HUES64 (cell line): Measurements from ENCODE around the gene SMYD1.

Experiments used
- H3K27ac ChIP-seq: 2 replicates; pipeline ENCODE4 v1.7.0; 2013; ENCODE audit warnings: low read depth, low read length, inconsistent platforms
- H3K27me3 ChIP-seq: 2 replicates; pipeline ENCODE4 v1.6.1; 2013; ENCODE audit warnings: mild to moderate bottlenecking, low read length; ENCODE audit not compliant: insufficient read depth
- H3K36me3 ChIP-seq: 2 replicates; pipeline ENCODE4 v1.6.1; 2013; ENCODE audit warnings: mild to moderate bottlenecking, low read length; ENCODE audit not compliant: insufficient read depth
- H3K4me1 ChIP-seq: 2 replicates; pipeline ENCODE4 v1.6.1; 2013; ENCODE audit warnings: mild to moderate bottlenecking, low read length, moderate library complexity; ENCODE audit not compliant: insufficient read depth
- H3K4me3 ChIP-seq: 2 replicates; pipeline ENCODE4 v1.5.1; 2013; ENCODE audit warnings: mild to moderate bottlenecking, low read length, moderate library complexity
- H3K9ac ChIP-seq: 2 replicates; pipeline ENCODE4 v1.6.1; 2013; ENCODE audit warnings: mild to moderate bottlenecking, low read depth, low read length
- H3K9me3 ChIP-seq: 2 replicates; pipeline ENCODE4 v1.6.1; 2013; ENCODE audit warnings: low read depth, low read length; ENCODE audit not compliant: insufficient read depth
- WGBS: fragments of 150-250, 120-280 bp; methylation state at CpG from one replicate; pipeline ENCODE4 v1.1.7; 2013; ENCODE audit warnings: missing lambda C conversion rate; 5-methylcytosine and 5-hydroxymethylcytosine counted together

SMYD1 gene

GRCh38 chr2:88057437-88057844, 10.2 kb upstream of the SMYD1 start:
- Histone ChIP-seq H3K36me3 (peaks cover 11% of the 10 kb centered on the region), H3K4me1 (peaks cover 17% of the 10 kb centered on the region; the same call in 1 of the 2 replicates), H3K9ac (no peak overlapping the region), H3K27ac (no peak overlapping the region), H3K4me3 (no peak overlapping the region), H3K9me3 (no peaks in the 10 kb centered on the region), H3K27me3 (no peaks in the 10 kb centered on the region)
- WGBS = 77% methylated on average over 4 of the region's 4 CpGs

- peaks cover 17% of the 10 kb centered on the region; the same call in 1 of the 2 replicates for H3K4me1 ChIP-seq
- H3K27me3 ChIP-seq = no peaks in the 10 kb centered on the region
- H3K9ac ChIP-seq = no peak overlapping the region
- H3K4me3 ChIP-seq = no peak overlapping the region
- no peaks in the 10 kb centered on the region for H3K9me3 ChIP-seq
- peaks cover 7% of the 10 kb centered on the region for H3K36me3 ChIP-seq
- 90% methylated on average over 5 of the region's 5 CpGs for WGBS
- H3K27ac ChIP-seq = no peak overlapping the region
Measured at GRCh38 chr2:88058191-88058590, 9.4 kb upstream of the SMYD1 start.

- Histone ChIP-seq H3K27ac (no peak overlapping the region), H3K4me1 (peaks cover 8% of the 10 kb centered on the region; the same call in 1 of the 2 replicates), H3K9me3 (no peaks in the 10 kb centered on the region), H3K36me3 (no peaks in the 10 kb centered on the region), H3K9ac (no peak overlapping the region), H3K27me3 (no peaks in the 10 kb centered on the region), H3K4me3 (no peak overlapping the region)
- 64% methylated on average over 5 of the region's 5 CpGs for WGBS
Measured at GRCh38 chr2:88059979-88060906, 7.4 kb upstream of the SMYD1 start.

GRCh38 chr2:88060907-88061275, 6.7 kb upstream of the SMYD1 start:
- Histone ChIP-seq H3K4me3 (no peak overlapping the region), H3K9ac (no peak overlapping the region), H3K9me3 (no peaks in the 10 kb centered on the region), H3K27me3 (no peaks in the 10 kb centered on the region), H3K27ac (no peak overlapping the region), H3K4me1 (peaks cover 8% of the 10 kb centered on the region; the same call in 1 of the 2 replicates), H3K36me3 (no peaks in the 10 kb centered on the region)
- 70% methylated on average over 2 of the region's 2 CpGs for whole genome bisulfite sequencing

- WGBS = 98% methylated on average over 3 of the region's 3 CpGs
- Histone ChIP-seq H3K9me3 (no peaks in the 10 kb centered on the region), H3K27me3 (no peaks in the 10 kb centered on the region), H3K27ac (no peak overlapping the region), H3K36me3 (no peaks in the 10 kb centered on the region), H3K9ac (no peak overlapping the region), H3K4me3 (no peak overlapping the region), H3K4me1 (peaks cover 4% of the 10 kb centered on the region; the same call in 1 of the 2 replicates)
Measured at GRCh38 chr2:88061295-88061694, 6.3 kb upstream of the SMYD1 start.

- H3K4me1 ChIP-seq = no peaks in the 10 kb centered on the region
- WGBS = 72% methylated on average over 3 of the region's 4 CpGs
- no peak overlapping the region for H3K9ac ChIP-seq
- H3K36me3 ChIP-seq = no peaks in the 10 kb centered on the region
- H3K27me3 ChIP-seq = no peaks in the 10 kb centered on the region
- H3K9me3 ChIP-seq = no peaks in the 10 kb centered on the region
- no peak overlapping the region for H3K4me3 ChIP-seq
- no peak overlapping the region for H3K27ac ChIP-seq
Measured at GRCh38 chr2:88066543-88066942, 1.1 kb upstream of the SMYD1 start.

- no peaks in the 10 kb centered on the region for H3K9me3 ChIP-seq
- no peaks in the 10 kb centered on the region for H3K36me3 ChIP-seq
- no peak overlapping the region for H3K27ac ChIP-seq
- H3K4me1 ChIP-seq = no peaks in the 10 kb centered on the region
- no peaks in the 10 kb centered on the region for H3K27me3 ChIP-seq
- WGBS = 92% methylated on average over 5 of the region's 5 CpGs
- H3K9ac ChIP-seq = no peak overlapping the region
- H3K4me3 ChIP-seq = no peak overlapping the region
Measured at GRCh38 chr2:88067189-88067588, 436 bp upstream of the SMYD1 start.

GRCh38 chr2:88068044-88068443, 419 bp downstream of the SMYD1 start:
- Histone ChIP-seq H3K9me3 (no peaks in the 10 kb centered on the region; the same call in 1 of the 2 replicates), H3K36me3 (no peaks in the 10 kb centered on the region), H3K27ac (no peak overlapping the region), H3K4me1 (no peaks in the 10 kb centered on the region), H3K4me3 (no peak overlapping the region), H3K9ac (no peak overlapping the region), H3K27me3 (no peaks in the 10 kb centered on the region)
- 91% methylated on average over 1 of the region's 2 CpGs for WGBS

- Histone ChIP-seq H3K4me3 (no peak overlapping the region), H3K9ac (no peak overlapping the region), H3K27ac (no peak overlapping the region), H3K27me3 (no peaks in the 10 kb centered on the region), H3K4me1 (no peaks in the 10 kb centered on the region), H3K36me3 (no peaks in the 10 kb centered on the region), H3K9me3 (no peaks in the 10 kb centered on the region; the same call in 1 of the 2 replicates)
Measured at GRCh38 chr2:88069117-88069516, 1.5 kb downstream of the SMYD1 start.

GRCh38 chr2:88070055-88070454, 2.4 kb downstream of the SMYD1 start:
- Histone ChIP-seq H3K27me3 (no peaks in the 10 kb centered on the region), H3K36me3 (no peaks in the 10 kb centered on the region), H3K4me1 (no peaks in the 10 kb centered on the region), H3K4me3 (no peak overlapping the region), H3K27ac (no peak overlapping the region), H3K9me3 (no peaks in the 10 kb centered on the region; the same call in 1 of the 2 replicates), H3K9ac (no peak overlapping the region)
- WGBS = 100% methylated on average over 1 of the region's 1 CpG

- no peak overlapping the region for H3K9ac ChIP-seq
- no peak overlapping the region for H3K4me3 ChIP-seq
- no peaks in the 10 kb centered on the region for H3K27me3 ChIP-seq
- no peaks in the 10 kb centered on the region for H3K36me3 ChIP-seq
- WGBS = 81% methylated on average over 2 of the region's 2 CpGs
- no peak overlapping the region for H3K27ac ChIP-seq
- H3K4me1 ChIP-seq = no peaks in the 10 kb centered on the region
- H3K9me3 ChIP-seq = no peaks in the 10 kb centered on the region; the same call in 1 of the 2 replicates
Measured at GRCh38 chr2:88071365-88071764, 3.7 kb downstream of the SMYD1 start.
